ENCODE measurements around the gene GPR61. TPM values are rescaled to one million over a fixed set of nuclear protein-coding genes. Genes with fewer than 3 reads are reported as not detected.

Gene GPR61
- total and polyA plus RNA-seq, 11 donors = 0.08 to 0.72 (median 0.16) TPM; not detected in 4

- intact Hi-C loops (cut with DNase I) = no loop called here
- TF ChIP-seq CTCF (IDR thresholded peaks at IDR 0.05) (no peak), POLR2A (IDR thresholded peaks at IDR 0.05) (no peak)
- 55 to 64% (median 58%) methylated on average over 3 of the region's 3 CpGs for WGBS, 4 donors
- no peaks in the 10 kb centered on the region for H3K27me3 ChIP-seq
- peaks cover 4 to 99% (median 77%) of the 10 kb centered on the region in 12 donors for H3K4me1 ChIP-seq
- DNase-seq = no peak
- H3K9me3 ChIP-seq = no peaks in the 10 kb centered on the region
- no peak overlapping the region for H3K27ac ChIP-seq
- H3K4me3 ChIP-seq = no peak overlapping the region
- no peaks in the 10 kb centered on the region for H3K36me3 ChIP-seq
- no peak for ATAC-seq
Observed at GRCh38 chr1:109565241-109565640, 25.6 kb downstream of the GPR61 start.

DNA sequence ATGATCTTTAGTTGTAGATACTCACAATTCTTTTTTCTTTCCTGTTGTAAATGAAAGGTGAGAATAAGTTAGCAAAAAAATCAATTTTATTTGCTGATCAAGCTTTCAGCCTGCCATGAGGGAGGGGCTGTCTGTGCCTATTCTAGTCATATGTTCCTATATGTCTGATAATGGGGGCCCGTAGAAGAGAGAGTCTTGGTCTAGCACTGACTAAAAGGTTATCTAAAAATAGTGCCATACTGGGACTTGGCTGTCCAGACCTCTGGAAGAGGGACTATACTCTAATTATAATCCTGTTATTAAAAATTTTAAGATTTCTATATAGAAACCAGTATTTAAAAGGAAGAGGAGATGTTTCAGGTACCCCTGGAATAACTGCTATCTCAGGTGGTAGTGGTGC, 27.3 kb downstream of the GPR61 start:
- intact Hi-C loops (cut with DNase I) = no loop called here

DNA sequence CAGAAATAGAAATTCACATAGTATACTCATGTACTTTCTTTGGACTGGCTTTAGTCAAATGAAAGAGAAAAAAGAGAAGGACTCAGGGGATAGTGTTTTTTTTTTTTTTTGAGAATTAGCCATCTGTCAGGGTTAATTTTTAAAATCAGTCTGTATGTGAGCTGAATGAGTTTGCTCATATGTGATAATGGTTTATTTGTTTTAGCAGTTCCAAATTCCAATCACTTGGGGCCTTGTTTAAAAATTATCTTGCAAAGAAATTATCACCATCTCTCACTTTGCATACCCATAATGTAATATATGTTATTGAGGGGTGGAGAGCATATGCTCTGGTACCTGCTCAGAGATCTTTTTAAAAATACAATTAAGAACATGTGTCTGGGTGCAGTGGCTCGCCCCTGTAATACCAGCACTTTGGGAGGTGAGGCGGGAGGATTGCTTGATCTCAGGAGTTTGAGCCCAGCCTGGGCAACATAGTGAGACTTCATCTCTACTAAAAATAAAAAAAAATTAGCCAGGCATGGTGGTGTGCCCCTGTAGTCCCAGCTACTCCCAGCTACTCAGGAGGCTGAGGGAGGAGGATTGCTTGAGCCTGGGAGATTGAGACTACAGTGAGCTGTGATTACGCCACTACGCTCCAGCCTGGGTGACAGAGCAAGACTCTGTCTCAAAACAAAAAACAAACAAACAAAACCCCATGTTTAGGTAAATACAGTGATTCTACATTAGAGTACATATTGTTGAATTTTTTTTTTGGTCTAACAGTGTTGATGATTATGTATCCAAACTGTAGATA, 28.4 kb downstream of the GPR61 start:
- DNase-seq (no peak), ATAC-seq (no peak)
- H3K4me1 ChIP-seq = peaks cover 4 to 97% (median 77%) of the 10 kb centered on the region in 12 donors
- no peaks in the 10 kb centered on the region for H3K36me3 ChIP-seq
- H3K27me3 ChIP-seq = no peaks in the 10 kb centered on the region
- 95 to 98% (median 98%) methylated on average over 4 of the region's 4 CpGs for WGBS, 4 donors
- no peaks in the 10 kb centered on the region for H3K9me3 ChIP-seq
- peak overlapping the region in 1 of 12 donors; percentile 33 for H3K27ac ChIP-seq
- intact Hi-C loops (cut with DNase I) = no loop called here
- no peak overlapping the region for H3K4me3 ChIP-seq
- TF ChIP-seq POLR2A (IDR thresholded peaks at IDR 0.05) = no peak
- no peak for TF ChIP-seq CTCF (IDR thresholded peaks at IDR 0.05)

More for the DNA sequence above, 27.3 kb downstream of the GPR61 start:
- Histone ChIP-seq H3K9me3 (no peaks in the 10 kb centered on the region), H3K4me1 (peaks cover 4 to 96% (median 79%) of the 10 kb centered on the region in 12 donors), H3K27ac (peak overlapping the region in 6 of 12 donors; percentile 4 to 47 (median 15)), H3K27me3 (no peaks in the 10 kb centered on the region), H3K4me3 (no peak overlapping the region), H3K36me3 (no peaks in the 10 kb centered on the region)
- TF ChIP-seq POLR2A (IDR thresholded peaks at IDR 0.05) = no peak
- TF ChIP-seq CTCF (IDR thresholded peaks at IDR 0.05) = no peak
- peak; percentile 36 to 64 (median 48) for ATAC-seq
- no peak for DNase-seq
- 39 to 47% (median 45%) methylated on average over 1 of the region's 1 CpG for WGBS, 4 donors

DNA sequence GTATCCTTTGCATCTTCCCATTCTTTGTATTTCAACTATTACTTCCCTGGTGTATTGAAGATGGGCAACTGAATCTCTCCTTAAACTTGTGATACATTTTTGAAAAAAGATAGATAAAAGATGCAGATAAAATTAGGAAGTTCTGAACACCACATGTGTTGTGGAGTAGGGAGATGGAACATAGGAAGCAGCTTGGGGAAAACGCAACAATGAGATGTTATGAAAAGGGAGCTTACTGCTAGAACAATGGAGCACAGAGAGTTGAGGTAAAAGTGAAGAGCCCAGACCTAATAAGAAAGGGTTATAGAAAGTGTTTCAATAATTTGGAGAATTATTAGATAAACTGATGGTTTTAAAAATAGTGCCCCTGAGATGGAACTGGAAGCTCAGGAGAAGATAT, 29.7 kb downstream of the GPR61 start:
- peak overlapping the region in 1 of 12 donors; percentile 33 for H3K27ac ChIP-seq
- no peak overlapping the region for H3K4me3 ChIP-seq
- H3K27me3 ChIP-seq = no peaks in the 10 kb centered on the region
- no peaks in the 10 kb centered on the region for H3K9me3 ChIP-seq
- ATAC-seq = no peak
- no peak for DNase-seq
- H3K36me3 ChIP-seq = peaks cover 0 to 6% (median 0%) of the 10 kb centered on the region in 9 donors
- TF ChIP-seq CTCF (IDR thresholded peaks at IDR 0.05) = no peak
- TF ChIP-seq POLR2A (IDR thresholded peaks at IDR 0.05) = no peak
- peaks cover 0 to 97% (median 75%) of the 10 kb centered on the region in 12 donors for H3K4me1 ChIP-seq
- WGBS, 4 donors = 53 to 71% (median 60%) methylated on average over 1 of the region's 1 CpG
- intact Hi-C loops (cut with DNase I) = no loop called here

All from heart left ventricle (tissue), 16 donors.